HCT116 (cell line): ENCODE data around the gene SLC66A2. TPM values are rescaled to one million over a fixed set of nuclear protein-coding genes. Genes with fewer than 3 reads are reported as not detected.
A peak's percentile ranks its signal among the peaks of the same experiment; 100 is the strongest.

Experiments used
- ATAC-seq: fragments of 200-7000 bp; cut with Tn5 transposase; 2 replicates; pipeline ENCODE4 v1.9.1; 2020; ENCODE audit warnings: mild to moderate bottlenecking, moderate library complexity
- Bru-seq: library from RNA; stranded (reverse); fragments of 400-500 nt; gene quantifications from one replicate; lab custom pipeline; 2021; lab: Mats Ljungman, UMichigan
- BruChase-seq, 2 experiments: library from RNA; stranded (reverse); fragments of 400-500 nt; gene quantifications; one replicate each; lab custom pipeline; 2021; lab: Mats Ljungman, UMichigan
- BruUV-seq: library from RNA; stranded (reverse); fragments of 400-500 nt; replicated peaks from 2 replicates; lab custom pipeline; 2021; lab: Mats Ljungman, UMichigan
- CTCF ChIA-PET: fragments of 300-600 bp; sonication (Branson Sonifier 250); formaldehyde crosslinking; loops from one replicate; lab custom pipeline; 2021; ENCODE audit warnings: antibody characterized with exemption; lab: Charles Lee
- POLR2A ChIA-PET: fragments of 300-600, 350-600 bp; sonication (Branson Sonifier 250); formaldehyde crosslinking; loops from one replicate; lab custom pipeline; 2021; ENCODE audit warnings: antibody characterized with exemption; lab: Charles Lee
- RAD21 ChIA-PET, 2 experiments: fragments of 300-600 bp; sonication (Branson Sonifier 250); formaldehyde crosslinking; loops; one replicate each; lab custom pipeline; 2023; ENCODE audit warnings: low total read pairs in 2 of 2; ENCODE audit not compliant: uncharacterized antibody in 2 of 2, unreplicated experiment in 2 of 2, low non-redundant PET in 1 of 2; lab: Charles Lee
- DNase-seq: peaks from one replicate; pipeline ENCODE4 v3.0.0-alpha.2; 2010; ENCODE audit warnings: low read depth, low spot score
- H2AFZ ChIP-seq: fragments of 200-600 bp; shearing (Covaris generic), sonication (generic); 2 replicates; pipeline ENCODE4 v1.6.1; 2017; ENCODE audit warnings: low read depth, mixed run types, mixed read lengths, antibody characterized with exemption, low read length; ENCODE audit not compliant: poor library complexity, severe bottlenecking
- H3K27ac ChIP-seq: 2 replicates; pipeline ENCODE4 v1.5.1; 2012; ENCODE audit warnings: low read depth, low read length
- H3K27me3 ChIP-seq: fragments of 200-600 bp; sonication (generic); 2 replicates; pipeline ENCODE4 v1.6.1; 2016; ENCODE audit warnings: mixed run types, low read length, mixed read lengths; ENCODE audit not compliant: insufficient read depth
- H3K36me3 ChIP-seq, 2 experiments: fragments of 200-500 bp in 1 of 2; fragments of 200-600 bp in 1 of 2; sonication (Bioruptor generic) in 1 of 2; sonication (generic) in 1 of 2; 2 replicates each; pipeline versions ENCODE4 v1.5.1 to v1.6.1; 2014 to 2016; ENCODE audit warnings: low read length in 2 of 2, inconsistent platforms in 1 of 2, mixed read lengths in 1 of 2, mixed run types in 1 of 2; ENCODE audit not compliant: insufficient read depth in 2 of 2, control insufficient read depth in 1 of 2
- H3K4me1 ChIP-seq, 2 experiments: fragments of 200-600 bp in 1 of 2; sonication (generic) in 1 of 2; 2 replicates each; pipeline versions ENCODE4 v1.5.1 to v1.6.1; 2012 to 2017; ENCODE audit warnings: low read length in 2 of 2, inconsistent platforms in 1 of 2, mild to moderate bottlenecking in 1 of 2, mixed read lengths in 1 of 2, mixed run types in 1 of 2, moderate library complexity in 1 of 2; ENCODE audit not compliant: insufficient read depth in 2 of 2, control insufficient read depth in 1 of 2
- H3K4me2 ChIP-seq: fragments of 200-600 bp; sonication (generic); 2 replicates; pipeline ENCODE4 v1.6.1; 2017; ENCODE audit warnings: mixed run types, low read length, mixed read lengths
- H3K4me3 ChIP-seq, 2 experiments: fragments of 200-600 bp in 1 of 2; sonication (generic) in 1 of 2; replicated peaks in 1 of 2; 2 replicates each; pipeline ENCODE4 v1.5.1; 2011 to 2016; ENCODE audit warnings: low read length in 2 of 2, control low read depth in 1 of 2, low read depth in 1 of 2, mild to moderate bottlenecking in 1 of 2, mixed read lengths in 1 of 2, mixed run types in 1 of 2
- H3K79me2 ChIP-seq: fragments of 200-600 bp; sonication (generic); 2 replicates; pipeline ENCODE4 v1.6.1; 2017; ENCODE audit warnings: mild to moderate bottlenecking, mixed run types, low read length, moderate library complexity, mixed read lengths; ENCODE audit not compliant: insufficient read depth
- H3K9ac ChIP-seq: fragments of 200-600 bp; sonication (generic); 2 replicates; pipeline ENCODE4 v1.6.1; 2016; ENCODE audit warnings: low read length, mixed read lengths
- H3K9me2 ChIP-seq: fragments of 200-600 bp; sonication (generic), shearing (Covaris generic); 2 replicates; pipeline ENCODE4 v1.6.1; 2017; ENCODE audit warnings: mixed run types, mild to moderate bottlenecking, moderate library complexity; ENCODE audit not compliant: insufficient read depth
- H3K9me3 ChIP-seq, 2 experiments: fragments of 200-500 bp in 1 of 2; fragments of 200-600 bp in 1 of 2; sonication (Bioruptor generic) in 1 of 2; sonication (generic) in 1 of 2; 2 replicates each; pipeline ENCODE4 v1.6.1; 2014 to 2017; ENCODE audit warnings: low read length in 2 of 2, mixed read lengths in 2 of 2, inconsistent platforms in 1 of 2, low read depth in 1 of 2, mild to moderate bottlenecking in 1 of 2, mixed run types in 1 of 2, moderate library complexity in 1 of 2; ENCODE audit not compliant: control insufficient read depth in 1 of 2, insufficient read depth in 1 of 2
- H4K20me1 ChIP-seq: fragments of 200-600 bp; sonication (generic), shearing (Covaris generic); 2 replicates; pipeline ENCODE4 v1.6.1; 2017; ENCODE audit warnings: mixed run types, mild to moderate bottlenecking, moderate library complexity; ENCODE audit not compliant: insufficient read depth
- ATF3 ChIP-seq: IDR thresholded peaks from 2 replicates; pipeline ENCODE4 v1.6.1; 2012
- CBX3 ChIP-seq: IDR thresholded peaks from 2 replicates; pipeline ENCODE4 v1.6.1; 2012; ENCODE audit warnings: low read depth
- CEBPB ChIP-seq: IDR thresholded peaks from 2 replicates; pipeline ENCODE4 v1.6.1; 2012; ENCODE audit warnings: low read depth
- EGR1 ChIP-seq: IDR thresholded peaks from 2 replicates; pipeline ENCODE4 v1.6.1; 2012; ENCODE audit warnings: low read depth
- ELF1 ChIP-seq: IDR thresholded peaks from 2 replicates; pipeline ENCODE4 v1.6.1; 2012; ENCODE audit warnings: low read depth, borderline replicate concordance
- EZH2 ChIP-seq: fragments of 200-600 bp; sonication (generic); IDR thresholded peaks from 2 replicates; pipeline ENCODE4 v1.6.1; 2017; ENCODE audit warnings: antibody characterized with exemption, mixed run types
- EZH2phosphoT487 ChIP-seq: fragments of 200-600 bp; IDR thresholded peaks from 2 replicates; pipeline ENCODE4 v1.6.1; 2018; ENCODE audit warnings: antibody characterized with exemption, borderline replicate concordance
- FOSL1 ChIP-seq: IDR thresholded peaks from 2 replicates; pipeline ENCODE4 v1.6.1; 2012; ENCODE audit warnings: low read depth
- JUND ChIP-seq: IDR thresholded peaks from 2 replicates; pipeline ENCODE4 v1.6.1; 2012
- POLR2A ChIP-seq: IDR thresholded peaks from 2 replicates; pipeline ENCODE4 v1.7.0; 2011; ENCODE audit warnings: borderline replicate concordance; ENCODE audit not compliant: insufficient read depth, insufficient read length; ENCODE audit errors: extremely low read depth
- POLR2AphosphoS5 ChIP-seq: IDR thresholded peaks from 2 replicates; pipeline ENCODE4 v1.6.1; 2011; ENCODE audit warnings: mild to moderate bottlenecking, low read depth, low read length, moderate library complexity
- RAD21 ChIP-seq: IDR thresholded peaks from 2 replicates; pipeline ENCODE4 v1.6.1; 2012; ENCODE audit warnings: low read depth, mild to moderate bottlenecking
- SIN3A ChIP-seq: IDR thresholded peaks from 2 replicates; pipeline ENCODE4 v1.6.1; 2012; ENCODE audit warnings: low read depth
- SP1 ChIP-seq: IDR thresholded peaks from 2 replicates; pipeline ENCODE4 v1.6.1; 2012; ENCODE audit warnings: low read depth
- SRF ChIP-seq: IDR thresholded peaks from 2 replicates; pipeline ENCODE4 v1.6.1; 2012; ENCODE audit warnings: low read depth
- TCF7L2 ChIP-seq: IDR thresholded peaks from 2 replicates; pipeline ENCODE4 v1.7.0; 2011; ENCODE audit warnings: borderline replicate concordance, inconsistent platforms; ENCODE audit not compliant: insufficient read depth, insufficient read length; ENCODE audit errors: extremely low read depth
- YY1 ChIP-seq: IDR thresholded peaks from 2 replicates; pipeline ENCODE4 v1.6.1; 2011; ENCODE audit warnings: low read length, low read depth, moderate library complexity, mild to moderate bottlenecking; ENCODE audit not compliant: insufficient replicate concordance; ENCODE audit errors: extremely low read depth
- ZFX ChIP-seq: fragments of 450-650 bp; IDR thresholded peaks from 2 replicates; pipeline ENCODE4 v1.6.1; 2017
- ZNF274 ChIP-seq: fragments of 200-500 bp; sonication (Bioruptor generic); IDR thresholded peaks from 2 replicates; pipeline ENCODE4 v1.6.1; 2014; ENCODE audit warnings: mild to moderate bottlenecking, low read depth, low read length, inconsistent platforms
- intact Hi-C: fragments of 100-400 bp; cut with micrococcal nuclease; formaldehyde crosslinking; loops from 2 replicates; pipeline ENCODE4 v1.10.0; 2022
- long read RNA-seq: library from polyadenylated mRNA; unstranded; transcript quantifications from one replicate; pipeline ENCODE4 v2.0.0, GENCODE V29; 2021; ENCODE audit not compliant: unreplicated experiment
- polyA plus RNA-seq: library from polyadenylated mRNA; unstranded; fragments of >200 nt; gene quantifications from 2 replicates; pipeline ENCODE4 v1.2.1, GENCODE V29; 2012; ENCODE audit warnings: missing spikeins
- total RNA-seq: library from RNA; stranded (reverse); gene quantifications from one replicate; pipeline ENCODE4 v1.2.1, GENCODE V29; 2021; ENCODE audit not compliant: unreplicated experiment
- TF ChIP-seq, protein P1 (sequence below): IDR thresholded peaks from 2 replicates; pipeline ENCODE4 v1.6.1; 2012
- TF ChIP-seq, protein P2 (sequence below), 3 experiments: fragments of 200-600 bp in 1 of 3; sonication (generic) in 1 of 3; IDR thresholded peaks in 2 of 3; conservative IDR thresholded peaks in 1 of 3; 2 replicates each; pipeline ENCODE4 v1.5.1; 2012 to 2017; ENCODE audit warnings: low read depth in 2 of 3, low read length in 2 of 3, antibody characterized with exemption in 1 of 3, borderline replicate concordance in 1 of 3, control low read depth in 1 of 3, mild to moderate bottlenecking in 1 of 3, mixed read lengths in 1 of 3, mixed run types in 1 of 3, moderate library complexity in 1 of 3; ENCODE audit not compliant: insufficient read depth in 1 of 3

SLC66A2 gene
- total RNA-seq (44.9 TPM), Bru-seq, nascent RNA (percentile 66 among the genes with signal in this experiment), BruChase-seq, experiment 1, labeled RNA remaining after a 6-hour chase (percentile 67 among the genes with signal in this experiment), BruChase-seq, experiment 2, labeled RNA remaining after a 2-hour chase (percentile 67 among the genes with signal in this experiment)
- 41.0 and 45.2 TPM in 2 replicates for polyA plus RNA-seq
- long read RNA-seq, transcript PQLC1-202 (5 exons, 2,475 nt), result major isoform, 42 of 157 reads
- long read RNA-seq, transcript PQLC1-203 (6 exons, 2,555 nt), result minor isoform, 15 of 157 reads
- long read RNA-seq, transcript PQLC1-211 (4 exons, 1,247 nt), result minor isoform, 31 of 157 reads
- long read RNA-seq, partial matches to known transcripts, result 17 of 157 reads
- long read RNA-seq, other reads (novel, unspliced or antisense), result 50 of 157 reads

- H3K9me2 ChIP-seq, result no peaks in the 10 kb centered on the region
- peaks cover 41% of the 10 kb centered on the region for H3K79me2 ChIP-seq
- RAD21 ChIA-PET, result no interaction called here
- intact Hi-C loops, result no loop called here
- H3K4me1 ChIP-seq, result peaks cover 3 to 16% of the 10 kb centered on the region in 2 experiments; a peak in 2 of 4 replicates
- DNase-seq (peak; percentile 50), ATAC-seq (peak; percentile 91)
- no peak within 1 kb of the TSS for H2AFZ ChIP-seq
- no TSS peak for BruUV-seq
- CTCF ChIA-PET, result no interaction called here
- H3K9ac ChIP-seq, result peak within 1 kb of the TSS; percentile 81
- peaks cover 0 to 11% of the 10 kb centered on the region in 2 experiments; a peak in 1 of 4 replicates for H3K36me3 ChIP-seq
- peaks cover 3% of the 10 kb centered on the region; the same call in 1 of the 2 replicates for H4K20me1 ChIP-seq
- H3K4me2 ChIP-seq, result peak within 1 kb of the TSS; percentile 79
- peak within 1 kb of the TSS; percentile 69; the same call in 1 of the 2 replicates for H3K27ac ChIP-seq
- H3K27me3 ChIP-seq, result no peaks in the 10 kb centered on the region
- no peaks in the 10 kb centered on the region for H3K9me3 ChIP-seq
- H3K4me3 ChIP-seq, result peak within 1 kb of the TSS; percentile 63 to 70
- POLR2A ChIA-PET, result interaction anchor here (1.0 to 1.8 kb wide), 2 partner anchors 11 to 13 kb away, joined by 3 to 7 read pairs; partner anchors contain the start of gene HSBP1L1
- TF ChIP-seq SIN3A, result no peak
- no peak for TF ChIP-seq SRF
- no peak for TF ChIP-seq ELF1
- no peak for TF ChIP-seq CBX3
- no peak for TF ChIP-seq CEBPB
- TF ChIP-seq, protein P1, sequence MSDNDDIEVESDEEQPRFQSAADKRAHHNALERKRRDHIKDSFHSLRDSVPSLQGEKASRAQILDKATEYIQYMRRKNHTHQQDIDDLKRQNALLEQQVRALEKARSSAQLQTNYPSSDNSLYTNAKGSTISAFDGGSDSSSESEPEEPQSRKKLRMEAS, result peak; percentile 37; the same call in 1 of the 2 replicates
- TF ChIP-seq JUND, result no peak
- no peak for TF ChIP-seq ZNF274
- TF ChIP-seq, protein P2, sequence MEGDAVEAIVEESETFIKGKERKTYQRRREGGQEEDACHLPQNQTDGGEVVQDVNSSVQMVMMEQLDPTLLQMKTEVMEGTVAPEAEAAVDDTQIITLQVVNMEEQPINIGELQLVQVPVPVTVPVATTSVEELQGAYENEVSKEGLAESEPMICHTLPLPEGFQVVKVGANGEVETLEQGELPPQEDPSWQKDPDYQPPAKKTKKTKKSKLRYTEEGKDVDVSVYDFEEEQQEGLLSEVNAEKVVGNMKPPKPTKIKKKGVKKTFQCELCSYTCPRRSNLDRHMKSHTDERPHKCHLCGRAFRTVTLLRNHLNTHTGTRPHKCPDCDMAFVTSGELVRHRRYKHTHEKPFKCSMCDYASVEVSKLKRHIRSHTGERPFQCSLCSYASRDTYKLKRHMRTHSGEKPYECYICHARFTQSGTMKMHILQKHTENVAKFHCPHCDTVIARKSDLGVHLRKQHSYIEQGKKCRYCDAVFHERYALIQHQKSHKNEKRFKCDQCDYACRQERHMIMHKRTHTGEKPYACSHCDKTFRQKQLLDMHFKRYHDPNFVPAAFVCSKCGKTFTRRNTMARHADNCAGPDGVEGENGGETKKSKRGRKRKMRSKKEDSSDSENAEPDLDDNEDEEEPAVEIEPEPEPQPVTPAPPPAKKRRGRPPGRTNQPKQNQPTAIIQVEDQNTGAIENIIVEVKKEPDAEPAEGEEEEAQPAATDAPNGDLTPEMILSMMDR (IDR thresholded peaks at IDR 0.05 in 2 of 3, conservative IDR thresholded peaks at IDR 0.05 in 1 of 3; ENCODE audit: borderline replicate concordance in 1 of 3, insufficient read depth in 1 of 3, low read depth in 2 of 3, low read length in 2 of 3), result no peak
- TF ChIP-seq SP1, result peak; percentile 42
- no peak for TF ChIP-seq POLR2A
- no peak for TF ChIP-seq ZFX
- peak; percentile 66 for TF ChIP-seq EGR1
- TF ChIP-seq POLR2AphosphoS5, result peak; percentile 85
- TF ChIP-seq EZH2, result no peak
- TF ChIP-seq YY1, result no peak
- no peak for TF ChIP-seq RAD21
- TF ChIP-seq FOSL1, result peak; percentile 48; the same call in 1 of the 2 replicates
- TF ChIP-seq EZH2phosphoT487, result no peak
- TF ChIP-seq TCF7L2, result no peak
- TF ChIP-seq ATF3, result no peak
Observed at GRCh38 chr18:79951545-79952455, at the start of gene SLC66A2. SLC66A2 (minus strand) TSS chr18:79951653; CDS start chr18:79950926, 727 bp downstream.
